ENCODE results near the gene PCDHB7.
"Not testable (repeated sequence)": the region's sequence is repeated elsewhere in the genome, so short reads cannot be mapped to it uniquely, and the experiment has no call there.

DNA sequence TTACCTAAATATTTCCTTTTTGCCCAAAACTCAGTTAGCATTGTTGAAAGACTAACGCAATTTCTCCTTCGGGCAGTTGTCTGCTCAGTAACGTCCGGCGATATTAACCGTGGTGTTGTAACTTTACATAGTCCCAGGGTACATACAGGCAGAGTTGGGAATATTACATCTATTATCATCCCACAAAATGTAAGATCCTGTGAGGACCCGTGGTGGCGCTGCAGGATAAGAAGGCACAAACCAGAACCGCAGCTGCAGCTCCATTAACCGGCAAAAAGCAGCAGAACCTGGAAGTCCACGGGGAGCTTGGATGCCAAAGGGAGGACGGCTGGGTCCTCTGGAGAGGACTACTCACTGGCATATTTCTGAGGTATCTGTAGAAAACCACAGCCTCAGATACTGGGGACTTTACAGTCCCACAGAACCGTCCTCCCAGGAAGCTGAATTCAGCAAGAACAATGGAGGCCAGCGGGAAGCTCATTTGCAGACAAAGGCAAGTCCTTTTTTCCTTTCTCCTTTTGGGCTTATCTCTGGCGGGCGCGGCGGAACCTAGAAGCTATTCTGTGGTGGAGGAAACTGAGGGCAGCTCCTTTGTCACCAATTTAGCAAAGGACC is 5.2 kb downstream of the PCDHB7 start, which contains the start of gene PCDHB8:
- TF ChIP-seq POLR2A (IDR thresholded peaks at IDR 0.05; ENCODE audit: low read depth, low read length); POLR2AphosphoS5 (IDR thresholded peaks at IDR 0.05; ENCODE audit: low read depth, low read length); TAF1 (IDR thresholded peaks at IDR 0.05; ENCODE audit: borderline replicate concordance, low read depth, low read length): not testable (repeated sequence)

Measured in GM12892 (cell line).